Activated effector memory CD4-positive, alpha-beta T cell treated with anti-CD3 and anti-CD28 coated beads, Interleukin-2, amount 50 U/mL, for 16 hours (primary cell): ENCODE data around the gene SLC7A7.
A peak's percentile ranks its signal among the peaks of the same experiment; 100 is the strongest.
"Not testable (repeated sequence)": the region's sequence is repeated elsewhere in the genome, so short reads cannot be mapped to it uniquely, and the experiment has no call there.

Experiments used
- DNase-seq: peaks from one replicate; pipeline ENCODE4 v3.0.0-alpha.2; 2020

The SLC7A7 gene

DNA sequence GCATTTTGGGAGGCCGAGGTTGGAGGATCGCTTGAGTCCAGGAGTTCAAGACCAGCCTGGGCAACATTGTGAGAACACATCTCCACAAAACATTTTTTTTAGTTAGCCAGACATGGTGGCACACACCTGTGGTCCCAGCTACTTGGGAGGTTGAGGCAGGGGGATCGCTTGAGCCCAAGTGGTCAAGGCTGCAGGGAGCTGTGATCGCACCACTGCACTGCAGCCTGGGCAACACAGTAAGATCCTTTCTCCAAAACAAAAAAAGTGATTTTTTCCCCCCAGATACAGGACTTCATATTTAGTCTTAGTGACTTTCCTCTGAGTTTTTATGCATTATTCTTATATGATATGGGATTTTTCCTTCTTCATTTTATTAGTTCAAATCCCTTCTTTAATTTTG is 28.6 kb downstream of the SLC7A7 start:
- DNase-seq: no peak

DNA sequence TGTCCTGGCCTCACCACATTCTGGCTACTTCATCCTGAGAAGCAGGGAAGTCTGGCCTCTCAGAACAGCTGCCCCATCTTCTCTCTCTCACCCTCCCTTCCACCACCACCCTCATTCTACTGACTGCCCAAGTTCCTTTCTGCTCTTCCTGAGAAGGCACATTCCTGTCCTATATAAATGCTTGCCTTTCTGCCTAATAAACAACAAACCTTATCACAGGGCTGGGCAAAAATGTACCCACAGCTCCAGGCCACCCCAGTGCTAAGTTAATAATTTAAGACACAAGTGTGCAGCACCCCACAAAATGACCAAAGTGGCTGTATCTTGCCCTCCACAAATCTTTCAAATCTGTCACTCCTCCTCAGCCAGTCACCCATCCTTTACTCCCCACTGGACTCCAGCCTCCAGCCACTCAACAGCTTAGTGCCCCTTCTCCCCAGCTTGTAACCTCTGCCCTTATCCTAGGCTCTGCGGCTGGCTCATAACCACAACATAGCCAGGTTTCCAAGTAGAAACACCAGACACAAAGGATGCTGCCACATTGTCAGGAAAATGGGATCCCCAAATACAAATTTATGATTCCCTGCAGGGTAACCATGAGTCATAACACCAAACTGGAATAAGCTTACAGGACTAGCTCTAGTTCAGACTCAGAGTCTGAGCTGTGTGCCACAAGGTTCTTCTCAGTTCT is 33.8 kb downstream of the SLC7A7 start:
- no peak for DNase-seq

DNA sequence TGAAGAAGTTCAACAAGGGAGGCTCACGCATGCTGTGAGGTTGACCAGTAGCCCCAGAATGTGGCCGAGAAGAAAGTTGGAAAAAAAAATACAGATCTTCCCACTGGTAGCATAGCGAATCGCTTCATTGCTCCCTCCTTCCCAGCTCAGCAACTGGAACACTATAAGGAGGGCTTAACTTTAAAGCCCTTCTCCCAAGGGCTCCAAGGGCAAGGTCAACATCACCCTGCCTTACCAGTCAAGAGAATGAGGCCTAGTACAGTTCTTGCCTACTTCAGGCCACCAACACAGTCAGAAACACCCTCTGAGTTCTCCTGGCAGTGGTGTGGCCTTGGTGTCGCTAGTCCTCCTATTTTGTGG is 34.3 kb downstream of the SLC7A7 start:
- no peak for DNase-seq

DNA sequence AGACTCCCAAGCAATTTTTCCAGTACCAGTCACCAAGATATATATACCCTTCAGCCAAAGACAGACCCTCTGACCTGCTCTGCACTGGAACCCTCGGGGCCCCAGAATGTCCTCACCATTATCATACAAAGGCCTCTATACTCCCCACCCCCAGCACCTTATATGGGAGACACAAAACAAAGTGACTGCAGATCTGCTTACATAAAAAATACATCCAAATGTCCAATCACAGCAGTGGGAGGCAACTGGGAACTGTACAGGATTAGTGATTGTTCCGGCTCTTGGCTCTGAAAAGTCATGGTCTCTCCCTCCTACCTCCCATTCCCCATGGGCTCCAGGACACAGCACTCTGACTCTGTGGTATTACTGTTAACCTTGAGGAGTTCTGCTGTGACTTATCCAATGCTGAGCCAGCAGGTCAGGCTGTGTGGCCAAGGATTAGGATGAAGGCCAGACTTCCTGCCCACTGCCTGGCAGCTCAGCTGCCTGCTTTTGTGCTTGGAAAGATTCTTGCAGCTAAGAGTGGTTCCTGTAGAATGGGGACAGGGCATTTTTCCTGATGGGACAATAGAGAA is 35.0 kb downstream of the SLC7A7 start:
- DNase-seq: no peak

DNA sequence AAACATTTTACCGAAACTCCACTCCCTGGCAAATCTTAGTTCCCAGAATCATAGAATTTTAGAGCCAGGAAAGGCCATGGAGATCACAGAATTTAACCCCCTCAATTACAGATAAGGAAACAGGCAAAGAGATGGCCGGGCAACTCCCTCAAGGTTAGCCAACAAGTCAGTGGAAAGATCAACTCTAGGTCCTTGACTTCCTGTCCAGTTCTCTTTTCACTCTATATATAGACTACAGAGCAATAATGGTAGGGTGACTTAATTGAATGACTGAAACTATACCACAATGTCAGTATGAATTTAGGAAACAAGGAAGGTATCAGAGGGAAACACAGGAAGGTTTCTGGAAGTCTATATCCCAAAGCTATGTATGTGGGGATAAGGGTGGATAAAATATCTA is 37.2 kb downstream of the SLC7A7 start:
- DNase-seq: no peak

DNA sequence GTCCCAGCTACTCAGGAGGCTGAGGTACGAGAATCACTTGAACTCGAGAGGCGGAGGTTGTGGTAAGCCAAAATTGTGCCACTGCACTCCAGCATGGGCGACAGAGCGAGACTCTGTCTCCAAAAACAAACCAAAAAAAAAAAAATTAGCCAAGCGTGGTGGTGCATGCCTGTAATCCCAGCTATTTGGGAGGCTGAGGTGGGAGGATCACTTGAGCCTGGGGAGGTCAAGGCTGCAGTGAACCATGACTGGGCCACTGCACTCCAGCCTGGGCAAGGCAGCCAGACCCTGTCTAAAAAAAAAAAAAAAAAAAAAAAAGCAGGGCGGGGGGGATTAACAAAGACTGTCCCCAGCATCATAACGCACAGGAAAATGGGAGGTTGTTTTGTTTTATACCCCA is 38.4 kb downstream of the SLC7A7 start:
- DNase-seq: not testable (repeated sequence)

DNA sequence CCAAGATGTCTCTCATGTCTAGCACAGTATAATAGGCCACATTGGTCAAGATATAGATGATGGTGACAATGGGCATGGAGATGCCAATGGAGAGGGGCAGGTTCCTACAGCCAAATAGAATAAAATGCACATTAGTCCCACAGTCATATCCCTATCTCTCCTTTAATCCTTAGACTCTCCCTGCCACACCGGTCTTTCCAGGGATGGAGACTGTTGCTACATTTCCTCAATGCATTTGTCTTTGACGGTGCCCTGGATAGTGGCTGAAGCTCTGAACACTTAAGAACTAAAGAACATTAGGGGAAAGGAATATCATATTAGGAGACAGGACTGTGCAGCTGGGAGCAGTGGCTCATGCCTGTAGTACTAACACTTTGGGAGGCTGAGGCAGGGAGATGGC is 39.0 kb downstream of the SLC7A7 start:
- DNase-seq: no peak

DNA sequence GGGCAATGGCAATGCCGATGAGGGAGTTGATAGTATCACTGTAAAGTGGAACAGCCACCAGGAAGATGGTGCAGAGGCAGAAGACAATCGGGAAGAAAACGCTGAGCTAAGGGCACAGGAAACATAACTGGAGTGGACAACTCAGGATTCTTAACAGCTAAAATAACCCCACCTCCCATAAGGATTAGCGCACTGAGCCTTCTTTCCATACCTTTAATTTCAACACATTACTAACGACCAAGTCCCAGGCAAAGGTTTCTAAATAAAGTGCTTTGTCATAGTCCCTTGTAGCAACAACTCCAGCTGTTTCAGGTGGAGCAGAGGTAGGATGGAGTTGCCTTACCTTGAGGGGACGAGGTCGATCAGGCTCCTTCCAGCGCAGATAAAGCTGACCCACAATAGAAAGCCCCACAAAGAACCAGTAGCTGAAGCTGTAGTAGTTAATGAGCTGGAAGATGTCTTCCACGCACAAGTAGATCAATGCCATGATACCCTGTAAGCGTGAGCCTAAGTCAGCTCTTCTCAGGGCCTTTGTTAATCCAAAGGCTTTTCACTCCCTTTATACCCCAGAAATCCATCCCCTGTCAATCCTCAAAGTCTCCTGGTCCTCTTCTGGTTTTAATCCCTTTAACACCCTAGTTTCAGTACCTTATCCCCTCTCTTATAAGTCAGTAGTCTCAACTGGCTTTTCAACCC is 41.1 kb downstream of the SLC7A7 start:
- DNase-seq: no peak

DNA sequence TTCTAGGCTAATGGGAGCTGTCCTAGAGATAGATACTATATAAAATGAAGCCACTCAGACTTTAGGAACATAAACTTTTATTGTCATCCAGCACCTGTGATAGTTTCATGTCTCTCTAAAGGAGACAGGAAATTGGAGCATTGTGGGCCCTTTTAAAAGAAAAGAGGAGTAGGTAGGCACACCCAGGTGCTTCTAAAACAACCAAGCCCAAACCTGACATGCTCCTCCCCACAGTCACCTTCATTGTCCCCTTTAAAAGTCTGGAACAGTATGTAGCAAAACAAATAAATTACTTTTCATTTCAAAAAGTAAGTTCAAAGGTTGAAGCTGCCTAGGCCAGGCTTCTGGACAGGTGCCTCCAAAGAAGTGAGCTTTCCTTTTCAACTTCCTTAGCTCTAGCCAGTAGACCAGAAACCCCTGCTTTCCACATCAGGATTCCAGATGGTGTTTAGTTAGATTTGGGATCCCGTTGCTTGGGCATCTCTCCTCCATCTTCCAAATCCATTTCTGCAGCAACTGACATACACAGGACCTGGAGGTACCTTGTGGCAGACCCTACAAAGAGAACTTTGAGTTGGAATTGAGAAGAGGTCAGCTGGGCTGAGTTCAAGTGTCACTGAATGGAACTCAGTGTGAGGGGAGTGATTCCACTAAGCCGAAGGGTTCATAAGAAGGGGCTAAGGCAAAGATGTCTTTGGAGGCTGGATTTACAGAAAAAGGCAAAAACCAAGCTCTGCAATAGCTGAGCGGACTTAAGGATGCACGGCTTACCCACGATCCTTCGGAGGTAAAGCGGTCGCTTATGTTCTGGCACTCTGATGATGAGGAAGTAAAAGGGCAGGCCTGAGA is 41.8 kb downstream of the SLC7A7 start:
- no peak for DNase-seq

DNA sequence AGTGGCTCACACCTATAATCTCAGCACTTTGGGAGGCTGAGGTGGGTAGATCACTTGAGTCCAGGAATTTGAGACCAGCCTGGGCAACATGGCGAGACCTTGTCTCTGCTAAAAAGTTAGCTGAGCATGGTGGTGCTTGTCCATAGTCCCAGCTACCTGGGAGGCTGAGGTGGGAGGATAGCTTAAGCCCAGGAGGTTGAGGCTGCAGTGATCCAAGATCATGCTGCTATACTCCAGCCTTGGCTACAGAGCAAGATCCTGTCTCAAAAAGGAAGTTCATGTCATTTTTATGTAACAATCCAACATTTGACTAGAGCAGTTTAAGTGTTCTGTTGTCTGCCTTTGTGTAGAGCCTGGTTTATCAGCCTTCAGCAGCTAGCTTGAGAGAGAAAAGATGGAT is 42.5 kb downstream of the SLC7A7 start:
- no peak for DNase-seq

DNA sequence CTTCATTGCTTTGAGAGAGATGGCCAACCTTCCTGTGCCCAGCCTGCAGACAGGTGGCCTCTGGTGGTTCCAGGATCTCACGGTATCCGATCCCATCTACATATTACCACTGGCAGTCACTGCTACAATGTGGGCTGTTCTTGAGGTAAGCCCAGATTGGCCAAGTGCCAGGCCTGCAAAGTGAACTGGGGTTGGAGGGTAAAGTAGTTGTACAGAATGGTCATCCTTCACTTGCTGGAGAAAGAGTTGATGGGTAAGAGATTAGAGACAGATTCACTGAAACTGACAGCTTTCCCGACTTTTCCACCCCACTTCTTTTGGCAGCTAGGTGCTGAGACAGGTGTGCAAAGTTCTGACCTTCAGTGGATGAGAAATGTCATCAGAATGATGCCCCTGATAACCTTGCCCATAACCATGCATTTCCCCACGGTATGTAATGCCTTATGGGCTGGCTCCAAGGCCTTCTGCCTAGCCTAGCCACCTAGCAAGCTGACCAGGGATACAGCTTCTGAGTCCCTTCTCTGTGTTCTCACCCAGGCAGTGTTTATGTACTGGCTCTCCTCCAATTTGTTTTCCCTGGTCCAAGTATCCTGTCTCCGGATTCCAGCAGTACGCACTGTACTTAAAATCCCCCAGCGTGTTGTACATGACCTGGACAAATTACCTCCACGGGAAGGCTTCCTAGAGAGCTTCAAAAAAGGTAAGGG is 44.6 kb downstream of the SLC7A7 start:
- no peak for DNase-seq

DNA sequence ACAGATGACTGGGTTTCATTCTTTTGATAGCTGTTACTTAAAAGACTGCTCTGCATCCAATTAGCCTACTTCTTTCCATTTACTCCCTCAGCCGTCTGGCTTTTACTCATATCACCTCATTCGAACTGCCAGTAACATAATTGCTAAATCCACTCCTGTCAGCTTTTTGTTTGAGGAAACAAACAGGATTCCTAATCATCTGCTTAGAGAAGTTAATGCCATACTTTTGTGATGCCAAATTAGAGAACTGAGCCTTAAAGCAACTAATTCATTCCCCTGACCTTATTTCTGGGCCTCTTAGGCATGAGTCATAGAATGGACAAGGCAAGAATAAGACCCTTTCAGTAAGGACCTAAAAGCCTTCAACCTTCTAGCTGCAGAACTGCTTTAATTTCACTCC is 45.9 kb downstream of the SLC7A7 start:
- no peak for DNase-seq

DNA sequence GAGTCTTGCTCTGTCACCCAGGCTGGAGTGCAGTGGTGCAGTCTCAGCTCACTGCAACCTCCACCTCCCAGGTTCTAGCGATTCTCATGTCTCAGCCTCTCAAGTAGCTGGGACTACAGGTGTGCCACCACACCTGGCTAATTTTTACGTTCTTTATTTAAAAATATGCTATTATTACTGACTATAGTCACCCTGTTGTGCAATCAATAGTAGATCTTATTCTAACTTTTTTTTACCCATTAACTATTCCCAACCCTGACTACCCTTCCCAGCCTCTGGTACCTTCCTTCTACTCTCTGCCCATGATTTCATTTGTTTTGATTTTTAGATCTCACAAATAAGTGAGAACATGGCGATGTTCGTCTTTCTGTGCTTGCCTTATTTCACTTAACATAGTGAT is 46.3 kb downstream of the SLC7A7 start:
- no peak for DNase-seq

DNA sequence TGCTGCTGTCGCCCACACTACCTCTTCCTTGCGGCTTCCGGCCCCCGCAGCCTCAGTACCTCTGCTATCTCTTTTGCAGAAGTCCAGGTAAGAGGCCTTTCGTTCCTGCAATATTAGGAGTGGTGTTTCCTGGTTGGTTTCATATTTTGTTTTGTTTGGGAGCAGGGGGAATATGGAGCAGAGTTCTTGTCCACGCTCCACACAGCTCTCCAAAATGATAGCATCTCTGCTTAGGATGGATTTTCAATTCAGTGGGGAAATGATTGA is 48.0 kb downstream of the SLC7A7 start:
- no peak for DNase-seq

DNA sequence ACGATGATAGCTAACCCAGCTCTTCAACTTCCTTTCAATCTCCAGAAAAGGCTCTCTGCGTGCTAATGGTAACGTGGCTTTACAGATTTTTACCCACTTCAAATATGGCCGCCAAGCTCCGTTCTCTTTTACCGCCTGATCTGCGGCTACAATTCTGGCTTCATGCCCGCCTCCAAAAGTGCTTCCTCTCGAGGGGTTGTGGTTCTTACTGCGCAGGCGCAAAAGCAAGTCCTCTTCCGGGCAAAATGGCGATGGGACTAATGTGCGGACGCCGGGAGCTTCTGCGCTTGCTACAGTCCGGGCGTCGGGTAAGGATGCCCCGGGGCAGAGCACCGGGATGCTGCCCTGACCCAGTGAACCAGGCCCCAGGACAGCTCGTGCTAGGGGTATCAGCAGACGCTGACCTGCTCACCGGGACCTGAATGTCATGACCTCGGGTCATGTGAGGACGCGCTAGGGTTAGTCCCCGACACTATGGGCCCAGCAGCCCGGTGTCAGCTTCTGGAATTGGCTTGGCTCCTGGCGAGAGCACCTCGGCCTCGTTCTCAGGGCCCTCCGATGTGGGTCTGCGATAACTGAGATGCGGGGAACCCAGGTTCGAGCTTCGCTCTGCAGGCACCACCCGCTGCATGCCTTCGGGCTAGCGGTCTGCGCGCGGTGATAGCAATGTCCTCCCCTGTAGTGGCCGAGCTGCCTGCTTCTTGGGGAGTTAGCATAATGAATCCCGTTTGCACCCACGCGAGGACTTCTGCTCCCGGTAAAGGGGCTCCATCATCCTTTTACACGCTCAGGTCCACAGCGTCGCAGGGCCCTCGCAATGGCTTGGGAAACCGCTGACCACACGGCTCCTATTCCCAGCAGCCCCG is 48.5 kb downstream of the SLC7A7 start, which contains the start of gene OXA1L:
OXA1L (plus strand) TSS at position 232 of the 866 bp plus-strand sequence; CDS start at position 246, 14 bp downstream.
- peak; percentile 98 for DNase-seq

DNA sequence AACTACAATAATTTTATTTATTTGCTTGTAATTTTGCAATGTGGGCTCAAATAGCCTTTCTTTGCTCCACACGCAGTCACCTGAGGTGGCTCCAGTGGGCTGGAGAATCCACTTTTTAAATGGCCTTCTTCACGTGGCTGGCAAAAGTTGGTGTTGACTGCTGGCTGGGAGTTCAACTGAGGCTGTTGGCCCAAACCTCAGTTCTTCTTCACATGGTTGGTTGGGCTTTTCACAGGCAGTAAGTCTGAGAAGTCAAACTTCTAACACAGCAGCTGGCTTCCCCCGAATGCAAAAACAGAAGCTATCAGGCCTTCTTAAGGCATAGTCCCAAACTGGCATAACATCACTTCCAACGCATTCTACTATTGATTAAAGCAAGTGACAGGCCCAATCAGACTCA is 50.9 kb downstream of the SLC7A7 start:
- DNase-seq: no peak

DNA sequence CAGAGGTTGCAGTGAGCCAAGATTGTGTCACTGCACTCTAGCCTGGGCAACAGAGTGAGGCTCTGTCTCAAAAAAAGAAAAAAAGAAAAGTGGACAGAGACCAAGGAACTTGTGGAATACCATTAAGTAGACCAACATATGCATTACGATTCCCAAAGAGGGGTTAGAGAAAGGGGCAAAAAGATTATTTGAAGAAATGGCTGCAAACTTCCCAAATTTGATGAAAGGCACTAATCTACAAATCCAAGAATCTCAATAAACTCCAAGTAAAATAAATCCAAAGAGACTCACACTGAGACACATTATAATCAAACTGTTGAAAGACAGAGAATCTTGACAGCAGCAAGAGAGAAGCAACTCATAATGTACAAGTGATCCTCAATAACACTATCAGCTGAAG is 53.5 kb downstream of the SLC7A7 start:
- DNase-seq: no peak

DNA sequence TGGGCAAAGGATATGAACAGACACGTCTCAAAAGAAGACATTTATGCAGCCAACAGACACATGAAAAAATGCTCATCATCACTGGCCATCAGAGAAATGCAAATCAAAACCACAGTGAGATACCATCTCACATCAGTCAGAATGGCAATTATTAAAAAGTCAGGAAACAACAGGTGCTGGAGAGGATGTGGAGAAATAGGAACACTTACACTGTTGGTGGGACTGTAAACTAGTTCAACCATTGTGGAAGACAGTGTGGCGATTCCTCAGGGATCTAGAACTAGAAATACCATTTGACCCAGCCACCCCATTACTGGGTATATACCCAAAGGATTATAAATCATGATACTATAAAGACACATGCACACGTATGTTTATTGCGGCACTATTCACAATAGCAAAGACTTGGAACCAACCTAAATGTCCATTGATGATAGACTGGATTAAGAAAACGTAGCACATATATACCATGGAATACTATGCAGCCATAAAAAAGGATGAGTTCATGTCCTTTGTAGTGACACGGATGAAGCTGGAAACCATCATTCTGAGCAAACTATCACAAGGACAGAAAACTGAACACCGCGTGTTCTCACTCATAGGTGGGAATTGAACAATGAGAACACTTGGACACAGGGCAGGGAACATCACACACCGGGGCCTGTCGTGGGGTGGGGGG is 57.1 kb downstream of the SLC7A7 start:
- DNase-seq: not testable (repeated sequence)

DNA sequence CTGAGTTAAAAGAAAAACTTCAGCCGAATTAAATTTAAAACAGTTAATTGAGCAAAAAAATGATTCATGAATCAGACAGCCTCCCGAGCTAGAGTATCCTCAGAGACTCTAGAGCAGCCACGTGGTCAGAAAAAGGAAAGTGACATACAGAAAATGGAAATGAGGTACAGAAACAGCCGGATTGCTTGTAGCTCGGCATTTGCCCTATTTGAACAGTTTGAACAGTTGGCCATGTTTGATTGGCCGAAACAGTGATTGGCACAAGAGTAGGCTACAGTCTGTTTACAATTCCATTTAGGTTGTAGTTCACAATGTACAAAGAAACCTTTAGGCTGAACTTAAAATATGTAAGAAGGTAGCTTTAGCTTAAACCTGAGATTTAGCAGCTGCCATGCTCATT is 61.6 kb downstream of the SLC7A7 start:
- no peak for DNase-seq

DNA sequence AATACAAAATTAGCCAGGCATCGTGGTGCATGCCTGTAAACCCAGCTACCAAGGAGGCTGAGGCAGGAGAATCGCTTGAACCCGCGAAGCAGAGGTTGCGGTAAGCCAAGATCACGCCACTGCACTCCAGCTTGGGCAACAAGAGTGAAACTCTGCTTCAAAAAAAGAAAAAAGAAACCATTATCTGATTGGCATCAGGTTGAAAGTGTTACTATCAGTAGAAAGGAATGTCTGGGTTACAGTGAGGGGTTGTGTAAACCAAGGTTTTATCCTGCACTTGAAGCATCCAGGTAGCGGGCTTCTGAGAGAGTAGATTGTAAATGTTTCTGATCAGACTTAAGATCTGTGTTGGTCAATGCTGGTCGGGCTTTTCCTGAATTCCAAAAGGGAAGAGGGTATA is 62.8 kb downstream of the SLC7A7 start:
- DNase-seq: no peak

DNA sequence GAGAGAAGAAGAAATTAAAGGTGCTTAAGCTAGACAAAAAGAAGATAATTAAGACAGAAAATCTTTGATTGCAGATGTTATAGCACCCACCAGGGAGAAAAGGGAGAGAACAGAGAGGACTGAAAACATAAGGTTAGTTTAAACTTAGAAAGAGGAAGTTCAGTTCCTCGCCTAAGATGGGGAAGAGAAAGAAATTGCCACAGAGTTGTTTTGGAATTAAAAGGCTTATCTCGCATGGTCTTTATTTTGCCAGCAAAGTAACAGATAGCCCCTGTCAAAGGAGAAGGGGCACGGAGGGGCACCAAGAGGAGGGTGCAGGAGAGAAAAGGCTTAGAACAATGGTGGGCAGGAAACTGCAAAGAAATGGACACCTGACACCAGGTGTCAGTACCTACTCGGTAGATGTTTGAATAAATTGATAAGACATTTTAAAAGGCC is 66.6 kb downstream of the SLC7A7 start:
- no peak for DNase-seq
